ENCODE measurements around the gene FHL3.

The FHL3 gene

DNA sequence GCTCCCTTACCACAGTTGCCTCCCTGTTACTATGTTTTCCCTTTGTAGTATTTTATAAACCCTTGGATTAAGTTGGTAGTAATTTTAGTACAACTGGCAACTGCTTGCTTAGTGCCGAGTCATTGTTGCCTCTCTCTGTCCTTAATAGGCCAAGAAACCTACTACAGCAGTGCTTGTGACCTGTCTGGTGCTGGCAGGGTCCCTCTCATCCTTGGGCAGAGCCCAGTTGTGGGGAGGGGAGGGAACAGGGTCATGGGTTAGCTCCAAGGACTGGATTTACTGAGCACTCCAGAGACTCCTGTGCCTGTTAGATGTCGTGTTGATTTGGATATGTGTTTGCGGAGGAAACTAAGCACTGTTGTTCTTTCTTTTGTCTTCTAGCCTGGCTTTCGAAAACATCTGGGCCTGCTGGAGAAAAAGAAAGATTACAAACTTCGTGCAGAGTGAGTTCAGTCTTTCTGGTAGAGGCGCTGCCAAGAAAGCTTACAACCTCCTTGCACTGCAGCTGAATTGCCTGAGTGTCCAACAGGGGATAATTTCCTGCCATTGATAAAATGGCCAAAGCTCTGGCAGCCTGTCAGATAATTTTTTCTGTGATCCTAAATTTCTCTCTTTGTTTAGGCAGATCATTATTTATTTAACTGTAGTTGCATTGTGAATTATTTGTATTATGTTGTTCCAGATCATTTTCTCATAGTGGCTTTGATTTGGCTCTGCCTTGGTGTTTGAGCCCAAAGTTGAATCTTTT, 10.8 kb upstream of the FHL3 start:
- TF ChIP-seq, protein P1, sequence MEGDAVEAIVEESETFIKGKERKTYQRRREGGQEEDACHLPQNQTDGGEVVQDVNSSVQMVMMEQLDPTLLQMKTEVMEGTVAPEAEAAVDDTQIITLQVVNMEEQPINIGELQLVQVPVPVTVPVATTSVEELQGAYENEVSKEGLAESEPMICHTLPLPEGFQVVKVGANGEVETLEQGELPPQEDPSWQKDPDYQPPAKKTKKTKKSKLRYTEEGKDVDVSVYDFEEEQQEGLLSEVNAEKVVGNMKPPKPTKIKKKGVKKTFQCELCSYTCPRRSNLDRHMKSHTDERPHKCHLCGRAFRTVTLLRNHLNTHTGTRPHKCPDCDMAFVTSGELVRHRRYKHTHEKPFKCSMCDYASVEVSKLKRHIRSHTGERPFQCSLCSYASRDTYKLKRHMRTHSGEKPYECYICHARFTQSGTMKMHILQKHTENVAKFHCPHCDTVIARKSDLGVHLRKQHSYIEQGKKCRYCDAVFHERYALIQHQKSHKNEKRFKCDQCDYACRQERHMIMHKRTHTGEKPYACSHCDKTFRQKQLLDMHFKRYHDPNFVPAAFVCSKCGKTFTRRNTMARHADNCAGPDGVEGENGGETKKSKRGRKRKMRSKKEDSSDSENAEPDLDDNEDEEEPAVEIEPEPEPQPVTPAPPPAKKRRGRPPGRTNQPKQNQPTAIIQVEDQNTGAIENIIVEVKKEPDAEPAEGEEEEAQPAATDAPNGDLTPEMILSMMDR (IDR thresholded peaks at IDR 0.05; ENCODE audit: extremely low read depth, missing control alignments): no peak
- DNase-seq (ENCODE audit: low spot score): no peak

DNA sequence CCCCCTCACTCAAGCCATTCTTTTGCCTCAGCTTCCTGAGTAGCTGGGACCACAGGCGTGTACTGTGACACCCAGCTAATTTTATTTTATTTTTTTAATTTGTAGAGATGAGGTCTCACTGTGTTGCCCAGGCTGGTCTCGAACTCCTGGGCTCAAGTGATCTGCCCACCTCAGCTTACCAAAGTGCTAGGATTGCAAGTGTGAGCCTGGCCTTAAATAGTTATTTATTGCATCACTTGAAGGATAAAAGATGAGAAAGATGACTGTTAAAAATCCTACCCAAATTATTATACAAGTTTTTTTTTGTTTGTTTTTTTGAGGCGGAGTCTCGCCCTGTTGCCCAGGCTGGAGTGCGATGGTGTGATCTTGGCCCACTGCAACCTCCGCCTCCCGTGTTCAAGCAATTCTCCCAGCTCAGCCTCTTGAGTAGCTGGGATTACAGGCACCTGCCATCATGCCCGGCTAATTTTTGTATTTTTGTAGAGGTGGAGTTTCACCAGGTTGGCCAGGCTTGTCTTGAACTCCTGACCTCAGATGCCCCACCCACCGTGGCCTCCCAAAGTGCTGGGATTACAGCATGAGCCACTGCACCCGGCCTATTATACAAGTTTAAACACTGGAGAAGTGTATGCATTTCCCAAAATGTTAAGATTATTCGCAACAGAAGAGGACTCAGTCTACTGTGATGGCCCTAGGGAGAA, 9.6 kb upstream of the FHL3 start:
- DNase-seq (ENCODE audit: low spot score): no peak
- TF ChIP-seq, protein P1 (IDR thresholded peaks at IDR 0.05; ENCODE audit: extremely low read depth, missing control alignments): no peak

DNA sequence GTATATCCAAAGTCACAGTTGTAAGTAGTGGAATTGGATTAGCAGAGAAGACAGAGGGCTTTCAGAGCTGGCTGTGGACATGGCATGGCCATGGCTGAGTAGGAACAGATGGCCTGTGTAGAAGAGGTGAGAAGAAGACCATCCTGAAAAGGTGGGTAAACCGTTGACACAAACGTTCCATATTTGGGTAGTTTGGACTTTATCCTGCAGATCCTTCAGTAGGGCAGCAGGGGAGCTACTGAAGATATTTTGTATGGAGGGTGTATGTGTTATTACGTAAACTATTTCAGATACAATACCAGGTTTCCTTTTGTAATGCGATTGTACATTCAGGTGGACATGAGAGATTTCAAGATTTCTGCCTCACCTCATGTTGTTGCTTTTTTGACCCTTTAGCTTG, 8.9 kb upstream of the FHL3 start:
- TF ChIP-seq, protein P1 (IDR thresholded peaks at IDR 0.05; ENCODE audit: extremely low read depth, missing control alignments): no peak
- DNase-seq (ENCODE audit: low spot score): no peak

DNA sequence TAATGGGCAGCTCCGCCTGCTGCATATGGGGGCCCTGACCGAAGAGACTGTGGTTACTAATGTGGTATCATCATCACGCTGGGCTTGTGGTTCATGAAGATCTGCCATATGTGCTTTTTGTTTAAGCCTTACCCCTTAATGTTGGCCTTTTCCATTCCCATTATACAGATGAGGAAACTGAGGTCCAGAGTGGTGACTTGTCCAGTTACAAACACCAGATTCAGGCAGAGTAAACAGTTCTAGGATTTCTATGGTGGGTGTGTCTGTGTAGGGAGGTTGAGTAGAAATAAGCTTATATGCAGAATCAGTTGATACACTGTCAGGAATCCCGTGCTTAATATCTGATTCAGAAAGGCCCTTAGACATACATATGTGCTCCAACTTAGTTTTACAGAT, 7.9 kb upstream of the FHL3 start:
- TF ChIP-seq, protein P1 (IDR thresholded peaks at IDR 0.05; ENCODE audit: extremely low read depth, missing control alignments): no peak

DNA sequence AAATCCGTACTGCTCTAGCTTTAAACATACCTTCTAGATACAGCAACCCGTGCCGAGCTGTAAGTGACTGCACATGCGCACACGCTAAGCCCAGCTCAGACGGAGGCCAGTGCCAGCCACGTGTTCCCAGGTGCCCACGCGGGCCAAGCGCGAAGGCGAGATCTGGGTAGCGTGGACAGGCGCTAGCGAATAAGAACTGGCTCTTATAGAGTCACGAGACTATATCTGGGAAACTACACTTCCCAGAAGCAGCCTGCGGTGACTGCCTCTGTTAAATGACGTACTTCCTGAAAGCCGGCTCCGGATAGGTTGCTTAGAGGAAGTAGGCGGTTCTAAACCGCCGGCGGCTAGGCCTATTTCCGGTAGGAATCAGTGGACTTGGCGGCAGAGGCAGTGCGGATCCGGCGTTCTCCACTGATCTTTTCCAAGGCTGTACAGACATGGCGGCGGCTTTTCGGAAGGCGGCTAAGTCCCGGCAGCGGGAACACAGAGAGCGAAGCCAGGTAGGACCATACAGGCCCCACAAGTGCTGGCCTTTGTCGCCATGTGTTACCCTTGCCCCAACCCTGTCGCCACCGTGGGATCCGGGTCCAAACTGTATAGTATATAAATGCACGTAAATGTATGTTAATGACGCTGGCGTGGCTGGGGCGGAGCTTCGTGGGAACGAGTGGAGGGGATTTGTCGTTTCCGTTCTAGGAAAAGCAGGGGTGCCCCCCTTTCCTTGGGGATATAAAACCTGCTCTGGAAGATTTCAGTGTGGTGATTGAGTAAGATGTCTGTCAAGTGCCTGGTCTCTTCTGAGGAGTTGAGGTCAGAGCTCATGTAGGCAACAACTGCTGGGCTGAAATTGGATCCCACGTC, 7.3 kb upstream of the FHL3 start, which contains the start of gene UTP11:
TSS of gene UTP11 (plus strand) at position 372 of the 864 bp plus-strand sequence. CDS start at position 441, 69 bp downstream.
- DNase-seq (ENCODE audit: low spot score): peak; percentile 93
- TF ChIP-seq, protein P1 (IDR thresholded peaks at IDR 0.05; ENCODE audit: extremely low read depth, missing control alignments): no peak

More for the DNA sequence above, 7.9 kb upstream of the FHL3 start:
- DNase-seq (ENCODE audit: low spot score): no peak

DNA sequence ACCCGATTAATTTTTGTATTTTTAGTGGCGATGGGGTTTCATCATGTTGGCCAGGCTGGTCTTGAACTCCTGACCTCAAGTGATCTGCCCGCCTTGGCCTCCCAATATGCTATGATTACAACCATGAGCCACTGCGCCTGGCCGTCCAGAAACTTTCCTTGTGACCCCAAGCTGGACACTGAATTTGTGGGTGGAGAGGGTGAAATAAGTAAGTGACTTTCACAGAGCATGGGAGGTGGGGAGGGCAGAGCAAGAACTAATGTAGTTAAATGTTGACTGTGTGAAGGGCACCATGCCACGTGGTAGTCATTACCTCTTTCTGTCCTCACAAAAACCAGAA, 4.5 kb upstream of the FHL3 start:
- TF ChIP-seq, protein P1 (IDR thresholded peaks at IDR 0.05; ENCODE audit: extremely low read depth, missing control alignments): no peak

More for the DNA sequence above, 4.5 kb upstream of the FHL3 start:
- DNase-seq (ENCODE audit: low spot score): no peak

Data from GM20000 (cell line).